ENCODE results near the gene CYP2U1.
"Not testable (repeated sequence)": the region's sequence is repeated elsewhere in the genome, so short reads cannot be mapped to it uniquely, and the experiment has no call there.

CYP2U1 gene

GRCh38 chr4:107902715-107903114 is 28.6 kb upstream of the CYP2U1 start:
- no peak overlapping the region for H3K9ac ChIP-seq (ENCODE audit: low read depth, low read length)
- H3K36me3 ChIP-seq (ENCODE audit: insufficient read depth, low read length) = no peaks in the 10 kb centered on the region
- no peaks in the 10 kb centered on the region; the same call in 1 of the 2 replicates for H3K9me3 ChIP-seq (ENCODE audit: control insufficient read depth, insufficient read depth, low read length)
- peaks cover 5% of the 10 kb centered on the region; the same call in 1 of the 2 replicates for H3K4me1 ChIP-seq (ENCODE audit: insufficient read depth, low read length)

DNA sequence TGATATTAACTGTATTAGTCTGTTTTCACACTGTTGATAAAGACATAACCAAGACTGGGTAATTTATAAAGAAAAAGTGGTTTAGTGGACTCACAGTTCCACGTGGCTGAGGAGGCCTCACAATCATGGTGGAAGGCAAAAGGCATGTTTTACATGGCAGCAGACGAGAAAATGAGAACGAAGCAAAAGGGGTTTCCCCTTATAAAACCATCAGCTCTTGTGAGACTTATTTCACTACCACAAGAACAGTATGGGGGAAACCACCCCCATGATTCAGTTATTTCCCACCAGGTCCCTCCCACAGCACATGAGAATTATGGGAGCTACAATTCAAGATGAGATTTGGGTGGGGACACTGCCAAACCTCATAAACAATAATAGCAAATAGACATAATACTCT is 26.3 kb upstream of the CYP2U1 start:
- not testable (repeated sequence) for H3K9me3 ChIP-seq (ENCODE audit: control insufficient read depth, insufficient read depth, low read length); H3K9ac ChIP-seq (ENCODE audit: low read depth, low read length); H3K36me3 ChIP-seq (ENCODE audit: insufficient read depth, low read length); H3K4me1 ChIP-seq (ENCODE audit: insufficient read depth, low read length)

- Histone ChIP-seq H3K9me3 (ENCODE audit: control insufficient read depth, insufficient read depth, low read length) (no peaks in the 10 kb centered on the region; the same call in 1 of the 2 replicates), H3K4me1 (ENCODE audit: insufficient read depth, low read length) (peaks cover 5% of the 10 kb centered on the region; the same call in 1 of the 2 replicates), H3K9ac (ENCODE audit: low read depth, low read length) (no peak overlapping the region), H3K36me3 (ENCODE audit: insufficient read depth, low read length) (no peaks in the 10 kb centered on the region)
These were observed 24.8 kb upstream of the CYP2U1 start for GRCh38 chr4:107906458-107907100.

DNA sequence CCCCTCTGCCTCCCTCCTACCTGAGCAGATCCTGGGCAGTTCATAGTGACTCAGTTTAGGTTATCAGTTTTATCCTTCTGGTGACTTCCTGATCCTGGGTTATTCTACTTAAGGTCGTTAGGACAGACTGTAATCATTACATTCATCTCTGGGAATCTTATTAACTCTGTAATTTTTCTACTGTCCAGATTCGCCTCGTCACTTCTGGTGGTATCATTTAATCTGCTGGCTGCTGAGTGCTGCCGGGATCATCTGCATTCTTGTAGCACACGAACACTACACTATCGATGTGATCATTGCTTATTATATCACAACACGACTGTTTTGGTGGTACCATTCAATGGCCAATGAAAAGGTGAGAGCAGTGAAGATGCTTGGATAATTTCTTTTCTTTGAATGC is 23.0 kb upstream of the CYP2U1 start:
- Histone ChIP-seq H3K4me1 (ENCODE audit: insufficient read depth, low read length) (peaks cover 5% of the 10 kb centered on the region; the same call in 1 of the 2 replicates), H3K9me3 (ENCODE audit: control insufficient read depth, insufficient read depth, low read length) (no peaks in the 10 kb centered on the region; the same call in 1 of the 2 replicates), H3K36me3 (ENCODE audit: insufficient read depth, low read length) (no peaks in the 10 kb centered on the region), H3K9ac (ENCODE audit: low read depth, low read length) (no peak overlapping the region)

GRCh38 chr4:107913283-107913899 is 18.0 kb upstream of the CYP2U1 start:
- H3K4me1 ChIP-seq (ENCODE audit: insufficient read depth, low read length) = no peaks in the 10 kb centered on the region; the same call in 1 of the 2 replicates
- H3K36me3 ChIP-seq (ENCODE audit: insufficient read depth, low read length) = no peaks in the 10 kb centered on the region
- no peaks in the 10 kb centered on the region for H3K9me3 ChIP-seq (ENCODE audit: control insufficient read depth, insufficient read depth, low read length)
- no peak overlapping the region for H3K9ac ChIP-seq (ENCODE audit: low read depth, low read length)

DNA sequence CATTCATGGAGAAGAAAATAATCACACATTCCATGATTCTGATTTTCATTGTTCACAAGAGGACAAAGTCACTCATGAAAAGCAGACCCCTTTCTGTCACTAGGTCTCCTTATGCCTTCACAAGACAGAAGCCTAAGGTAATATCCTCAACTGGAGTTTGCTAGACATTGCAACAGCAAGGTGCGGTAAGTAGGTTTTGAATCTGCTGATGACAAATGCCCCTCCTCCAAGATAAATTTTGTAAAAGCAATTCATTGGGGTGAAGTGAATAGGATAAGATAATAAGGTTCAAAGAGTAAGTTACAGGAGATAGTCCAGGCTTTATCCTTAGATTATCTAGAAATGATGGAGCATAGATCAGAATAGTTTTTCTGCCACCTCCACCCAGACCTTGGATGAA is 16.1 kb upstream of the CYP2U1 start:
- no peak overlapping the region for H3K9ac ChIP-seq (ENCODE audit: low read depth, low read length)
- H3K4me1 ChIP-seq (ENCODE audit: insufficient read depth, low read length) = no peaks in the 10 kb centered on the region; the same call in 1 of the 2 replicates
- no peaks in the 10 kb centered on the region for H3K9me3 ChIP-seq (ENCODE audit: control insufficient read depth, insufficient read depth, low read length)
- H3K36me3 ChIP-seq (ENCODE audit: insufficient read depth, low read length) = no peaks in the 10 kb centered on the region

GRCh38 chr4:107916623-107917022 is 14.7 kb upstream of the CYP2U1 start:
- no peaks in the 10 kb centered on the region for H3K9me3 ChIP-seq (ENCODE audit: control insufficient read depth, insufficient read depth, low read length)
- H3K36me3 ChIP-seq (ENCODE audit: insufficient read depth, low read length) = no peaks in the 10 kb centered on the region
- no peak overlapping the region for H3K9ac ChIP-seq (ENCODE audit: low read depth, low read length)
- no peaks in the 10 kb centered on the region; the same call in 1 of the 2 replicates for H3K4me1 ChIP-seq (ENCODE audit: insufficient read depth, low read length)

GRCh38 chr4:107917500-107917899 is 13.8 kb upstream of the CYP2U1 start:
- no peaks in the 10 kb centered on the region for H3K9me3 ChIP-seq (ENCODE audit: control insufficient read depth, insufficient read depth, low read length)
- H3K9ac ChIP-seq (ENCODE audit: low read depth, low read length) = no peak overlapping the region
- no peaks in the 10 kb centered on the region for H3K36me3 ChIP-seq (ENCODE audit: insufficient read depth, low read length)
- no peaks in the 10 kb centered on the region; the same call in 1 of the 2 replicates for H3K4me1 ChIP-seq (ENCODE audit: insufficient read depth, low read length)

DNA sequence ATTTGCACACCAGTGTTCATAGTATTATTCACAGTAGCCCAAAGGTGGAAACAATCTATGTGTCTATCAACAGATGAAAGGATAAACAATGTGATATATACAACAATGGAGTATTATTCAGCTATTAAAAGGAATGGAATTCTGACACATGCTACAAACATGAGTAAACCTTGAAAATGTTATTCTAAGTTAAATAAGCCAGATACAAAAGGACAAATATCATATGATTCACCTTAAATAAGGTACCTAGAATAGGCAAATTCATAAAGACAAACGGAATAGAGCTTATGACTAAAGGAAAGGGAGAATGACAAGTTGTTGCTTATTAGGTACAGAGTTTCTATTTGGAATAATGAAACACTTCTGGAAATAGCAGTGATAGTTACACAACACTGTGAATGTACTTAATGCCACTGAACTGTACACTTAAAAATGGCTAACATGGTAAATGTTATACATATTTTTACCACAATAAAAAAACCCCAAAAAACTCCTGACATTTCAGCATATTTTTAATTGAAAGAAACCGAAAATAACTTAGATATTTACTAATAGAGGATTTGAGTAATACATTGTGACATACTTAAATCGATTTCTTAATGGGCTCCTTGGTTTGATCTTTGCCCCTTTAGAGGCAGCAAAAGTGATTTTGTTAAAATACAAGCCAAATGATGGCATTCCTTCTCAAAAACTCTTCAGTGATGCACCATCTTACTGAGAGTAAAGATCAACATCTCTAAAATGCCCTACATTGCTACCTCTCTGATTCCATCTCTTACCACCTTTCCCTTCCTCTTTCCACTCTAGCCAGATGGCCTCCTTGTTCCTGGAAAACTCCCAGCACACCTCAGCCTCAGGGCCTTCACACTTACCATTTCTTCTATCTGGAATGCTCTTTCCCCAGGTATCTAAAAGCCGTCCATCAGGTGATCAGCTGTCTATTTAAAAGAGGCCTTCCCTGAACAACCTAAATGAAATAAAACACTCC is 8.6 kb upstream of the CYP2U1 start:
- Histone ChIP-seq H3K36me3 (ENCODE audit: insufficient read depth, low read length) (no peaks in the 10 kb centered on the region), H3K9me3 (ENCODE audit: control insufficient read depth, insufficient read depth, low read length) (no peaks in the 10 kb centered on the region), H3K9ac (ENCODE audit: low read depth, low read length) (no peak overlapping the region), H3K4me1 (ENCODE audit: insufficient read depth, low read length) (no peaks in the 10 kb centered on the region)

GRCh38 chr4:107925713-107926112 is 5.6 kb upstream of the CYP2U1 start:
- not testable (repeated sequence) for H3K9ac ChIP-seq (ENCODE audit: low read depth, low read length); H3K36me3 ChIP-seq (ENCODE audit: insufficient read depth, low read length); H3K4me1 ChIP-seq (ENCODE audit: insufficient read depth, low read length); H3K9me3 ChIP-seq (ENCODE audit: control insufficient read depth, insufficient read depth, low read length)

DNA sequence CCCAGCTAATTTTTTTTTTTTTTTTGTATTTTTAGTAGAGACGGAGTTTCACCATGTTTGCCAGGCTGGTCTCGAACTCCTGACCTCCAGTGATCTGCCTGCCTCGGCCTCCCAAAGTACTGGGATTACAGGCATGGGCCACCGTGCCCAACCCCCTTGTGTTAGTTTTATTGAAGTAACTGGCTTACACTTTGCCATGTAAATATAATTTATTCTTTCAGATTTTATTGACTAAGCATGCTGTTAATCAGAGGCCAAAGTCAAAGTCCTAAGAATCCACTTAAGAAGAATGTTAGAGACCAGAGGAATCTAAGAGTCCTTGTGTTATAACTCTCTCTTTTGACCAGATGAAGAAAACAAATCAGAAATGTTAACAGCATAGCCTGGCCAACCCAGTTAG is 4.5 kb upstream of the CYP2U1 start:
- H3K4me1 ChIP-seq (ENCODE audit: insufficient read depth, low read length); H3K9ac ChIP-seq (ENCODE audit: low read depth, low read length); H3K36me3 ChIP-seq (ENCODE audit: insufficient read depth, low read length); H3K9me3 ChIP-seq (ENCODE audit: control insufficient read depth, insufficient read depth, low read length): not testable (repeated sequence)

- H3K9me3 ChIP-seq (ENCODE audit: control insufficient read depth, insufficient read depth, low read length) = no peaks in the 10 kb centered on the region
- H3K4me1 ChIP-seq (ENCODE audit: insufficient read depth, low read length) = no peaks in the 10 kb centered on the region
- H3K9ac ChIP-seq (ENCODE audit: low read depth, low read length) = peak overlapping the region; percentile 61
- H3K36me3 ChIP-seq (ENCODE audit: insufficient read depth, low read length) = no peaks in the 10 kb centered on the region
These were observed 499 bp downstream of the CYP2U1 start for GRCh38 chr4:107931775-107932321.

- Histone ChIP-seq H3K36me3 (ENCODE audit: insufficient read depth, low read length) (no peaks in the 10 kb centered on the region), H3K4me1 (ENCODE audit: insufficient read depth, low read length) (no peaks in the 10 kb centered on the region), H3K9me3 (ENCODE audit: control insufficient read depth, insufficient read depth, low read length) (no peaks in the 10 kb centered on the region), H3K9ac (ENCODE audit: low read depth, low read length) (no peak overlapping the region)
These were observed 3.9 kb downstream of the CYP2U1 start for GRCh38 chr4:107935246-107935645.

DNA sequence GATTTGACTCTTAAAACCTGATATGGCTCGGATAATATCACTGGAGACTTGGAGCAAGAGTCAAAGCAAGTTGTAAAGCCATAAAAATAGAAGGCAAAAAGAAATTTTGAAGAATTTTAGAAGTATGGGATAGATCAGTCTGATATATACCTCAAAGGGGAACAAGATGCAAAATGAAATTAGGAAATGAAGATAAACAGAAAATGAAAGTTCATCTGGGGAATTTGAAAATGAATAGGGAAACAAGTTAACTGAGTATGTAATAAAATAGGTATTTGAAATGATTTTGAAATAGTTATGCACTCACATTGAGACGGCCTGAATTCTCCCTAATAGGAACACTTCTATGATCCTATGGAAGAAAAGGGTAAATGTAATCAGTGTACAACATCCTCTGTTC is 5.7 kb downstream of the CYP2U1 start:
- Histone ChIP-seq H3K9me3 (ENCODE audit: control insufficient read depth, insufficient read depth, low read length) (no peaks in the 10 kb centered on the region), H3K4me1 (ENCODE audit: insufficient read depth, low read length) (no peaks in the 10 kb centered on the region), H3K9ac (ENCODE audit: low read depth, low read length) (no peak overlapping the region), H3K36me3 (ENCODE audit: insufficient read depth, low read length) (no peaks in the 10 kb centered on the region)
